ENCODE results near the gene ZSCAN31. TPM values are rescaled to one million over a fixed set of nuclear protein-coding genes. Genes with fewer than 3 reads are reported as not detected.
A peak's percentile ranks its signal among the peaks of the same experiment; 100 is the strongest.

The ZSCAN31 gene
- total and polyA plus RNA-seq, 9 of the 15 experiments (the other 6 are each of a cell fraction or from before 2014, with no cell fraction given), result 3.9 to 12.1 (median 7.0) TPM

DNA sequence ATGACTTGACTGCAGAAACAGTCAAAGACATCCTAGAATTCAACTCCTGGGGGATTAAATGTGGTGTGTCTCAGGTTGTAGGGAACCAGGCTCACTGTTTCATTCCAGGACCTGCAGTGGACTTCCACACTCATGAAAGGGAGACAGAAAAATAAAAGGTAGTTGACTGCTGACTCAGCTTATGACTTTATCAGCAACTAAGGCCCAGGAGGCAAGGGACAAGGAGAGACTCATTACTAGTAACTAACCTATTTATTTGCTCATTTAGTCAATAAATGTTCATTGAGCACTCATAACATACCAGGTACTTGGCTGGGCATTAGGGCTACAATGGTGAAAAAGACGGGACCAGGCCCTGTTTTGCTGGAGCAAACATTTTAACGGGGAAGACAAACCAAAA is 2.9 kb downstream of the ZSCAN31 start (continued):
- no peak for TF ChIP-seq SMARCC2 (IDR thresholded peaks at IDR 0.05; ENCODE audit: low read depth)
- TF ChIP-seq TFAM (CRISPR knock-in tag; conservative IDR thresholded peaks at IDR 0.05), result no peak
- no peak for TF ChIP-seq TAL1 (IDR thresholded peaks at IDR 0.05)
- 0 out of 2 replicates have a peak, but pooled peaks have one; percentile 31 for TF ChIP-seq JUND (IDR thresholded peaks at IDR 0.05; ENCODE audit: borderline replicate concordance, low read depth, low read length)
- peak; percentile 40; the same call in 1 of the 3 replicates for TF ChIP-seq JUND (tag; IDR thresholded peaks at IDR 0.05; ENCODE audit: borderline replicate concordance, low read depth, low read length)
- TF ChIP-seq, protein P1, sequence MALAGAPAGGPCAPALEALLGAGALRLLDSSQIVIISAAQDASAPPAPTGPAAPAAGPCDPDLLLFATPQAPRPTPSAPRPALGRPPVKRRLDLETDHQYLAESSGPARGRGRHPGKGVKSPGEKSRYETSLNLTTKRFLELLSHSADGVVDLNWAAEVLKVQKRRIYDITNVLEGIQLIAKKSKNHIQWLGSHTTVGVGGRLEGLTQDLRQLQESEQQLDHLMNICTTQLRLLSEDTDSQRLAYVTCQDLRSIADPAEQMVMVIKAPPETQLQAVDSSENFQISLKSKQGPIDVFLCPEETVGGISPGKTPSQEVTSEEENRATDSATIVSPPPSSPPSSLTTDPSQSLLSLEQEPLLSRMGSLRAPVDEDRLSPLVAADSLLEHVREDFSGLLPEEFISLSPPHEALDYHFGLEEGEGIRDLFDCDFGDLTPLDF (CRISPR knock-in tag; IDR thresholded peaks at IDR 0.05), result no peak
- no peak for TF ChIP-seq ESRRA (IDR thresholded peaks at IDR 0.05; ENCODE audit: borderline replicate concordance, low read depth)
- no peak for TF ChIP-seq SPI1 (IDR thresholded peaks at IDR 0.05; ENCODE audit: borderline replicate concordance, low read depth, low read length)
- TF ChIP-seq MEF2D (tag; conservative IDR thresholded peaks at IDR 0.05; ENCODE audit: low read depth), result no peak
- no peak for TF ChIP-seq HMG20B (CRISPR knock-in tag; IDR thresholded peaks at IDR 0.05)
- TF ChIP-seq HMG20A (CRISPR knock-in tag; conservative IDR thresholded peaks at IDR 0.05), result no peak
- TF ChIP-seq TEAD4 (IDR thresholded peaks at IDR 0.05; ENCODE audit: low read length), result no peak
- TF ChIP-seq TEAD4 (CRISPR knock-in tag; IDR thresholded peaks at IDR 0.05; ENCODE audit: borderline replicate concordance), result no peak
- peak; percentile 99 for TF ChIP-seq C11orf30 (IDR thresholded peaks at IDR 0.05; ENCODE audit: low read depth)
- TF ChIP-seq DPF2 (IDR thresholded peaks at IDR 0.05), result peak; percentile 45; the same call in 1 of the 2 replicates
- no peak for TF ChIP-seq ZKSCAN8 (CRISPR knock-in tag; IDR thresholded peaks at IDR 0.05)

All from K562 (cell line).